Activated CD8-positive, alpha-beta T cell treated with anti-CD3 and anti-CD28 coated beads for 36 hours (primary cell): ENCODE results near the gene ADIPOR2. TPM values are rescaled to one million over a fixed set of nuclear protein-coding genes. Genes with fewer than 3 reads are reported as not detected.
A peak's percentile ranks its signal among the peaks of the same experiment; 100 is the strongest.

Experiments
- ATAC-seq: fragments of 200-7000 bp; cut with Tn5 transposase; one replicate; pipeline ENCODE4 v1.10.0; 2021; ENCODE audit warnings: mild to moderate bottlenecking, moderate library complexity
- CTCF ChIA-PET: fragments of 350-600 bp; sonication (Branson Sonifier 250); formaldehyde crosslinking; loops from one replicate; lab custom pipeline; 2021; ENCODE audit warnings: antibody characterized with exemption; lab: Charles Lee
- POLR2A ChIA-PET: fragments of 350-600 bp; sonication (Branson Sonifier 250); formaldehyde crosslinking; loops from one replicate; lab custom pipeline; 2021; ENCODE audit warnings: antibody characterized with exemption; lab: Charles Lee
- DNase-seq: peaks from one replicate; pipeline ENCODE4 v3.0.0-alpha.2; 2020
- H3K27ac Mint-ChIP-seq: one replicate; pipeline ENCODE4 v1.8.0; 2021; ENCODE audit warnings: mild to moderate bottlenecking, mixed read lengths
- H3K27me3 Mint-ChIP-seq: one replicate; pipeline ENCODE4 v1.8.0; 2021; ENCODE audit warnings: mixed read lengths
- H3K36me3 Mint-ChIP-seq: one replicate; pipeline ENCODE4 v1.8.0; 2021; ENCODE audit warnings: low read depth, mixed read lengths
- H3K4me1 Mint-ChIP-seq: one replicate; pipeline ENCODE4 v1.8.0; 2021; ENCODE audit warnings: low read depth, mixed read lengths
- H3K4me3 Mint-ChIP-seq: one replicate; pipeline ENCODE4 v1.8.0; 2021; ENCODE audit warnings: mild to moderate bottlenecking, moderate library complexity, mixed read lengths
- H3K9me3 Mint-ChIP-seq: one replicate; pipeline ENCODE4 v1.8.0; 2021; ENCODE audit warnings: mixed read lengths
- intact Hi-C: fragments of 100-400 bp; cut with micrococcal nuclease; formaldehyde crosslinking; loops from one replicate; pipeline ENCODE4 v1.10.0; 2022
- total RNA-seq, 2 experiments: library from RNA; stranded (reverse); gene quantifications; one replicate each; pipeline ENCODE4 v1.2.3, GENCODE V29; 2021
- TF ChIP-seq, protein P1 (sequence below): fragments of 200-600 bp; IDR thresholded peaks from one replicate; pipeline ENCODE4 v1.8.0; 2022; ENCODE audit warnings: antibody characterized with exemption, mild to moderate bottlenecking

The ADIPOR2 gene, protein sequence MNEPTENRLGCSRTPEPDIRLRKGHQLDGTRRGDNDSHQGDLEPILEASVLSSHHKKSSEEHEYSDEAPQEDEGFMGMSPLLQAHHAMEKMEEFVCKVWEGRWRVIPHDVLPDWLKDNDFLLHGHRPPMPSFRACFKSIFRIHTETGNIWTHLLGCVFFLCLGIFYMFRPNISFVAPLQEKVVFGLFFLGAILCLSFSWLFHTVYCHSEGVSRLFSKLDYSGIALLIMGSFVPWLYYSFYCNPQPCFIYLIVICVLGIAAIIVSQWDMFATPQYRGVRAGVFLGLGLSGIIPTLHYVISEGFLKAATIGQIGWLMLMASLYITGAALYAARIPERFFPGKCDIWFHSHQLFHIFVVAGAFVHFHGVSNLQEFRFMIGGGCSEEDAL
- total RNA-seq, result 10 to 100 TPM; 48.3 to 49.9 TPM

DNA sequence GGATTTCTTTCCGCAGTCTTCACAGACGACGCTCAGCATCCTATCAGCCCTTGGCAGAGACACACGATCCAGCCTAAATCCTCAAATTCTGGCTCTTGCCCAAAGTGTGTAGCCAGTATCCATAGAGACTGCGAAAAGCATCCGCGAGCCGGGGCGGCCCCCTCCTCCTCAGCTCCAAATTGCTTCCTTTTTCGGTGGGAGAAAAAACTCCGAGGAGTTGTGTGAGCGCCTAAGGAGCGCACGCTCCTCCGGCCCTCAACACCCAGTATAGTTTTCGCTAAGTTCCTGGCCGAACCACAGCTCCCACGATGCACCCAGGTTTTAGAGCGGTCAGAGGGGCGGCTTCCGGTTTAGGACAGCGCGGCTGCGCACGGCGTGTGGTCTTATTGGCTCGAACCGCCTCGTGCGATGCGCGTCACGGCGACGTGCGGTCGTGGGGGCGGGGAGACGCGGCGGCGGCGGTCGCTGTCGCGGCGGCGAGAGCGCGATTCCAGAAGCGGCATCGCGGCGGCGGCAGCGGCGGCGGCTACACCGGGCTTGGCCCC lies at the start of gene ADIPOR2:
TSS of gene ADIPOR2 (plus strand) at position 493 of the 545 bp plus-strand sequence. CDS start 63,274 bp downstream, outside the sequence.
- ChIA-PET CTCF (interaction anchor here (1.2 to 2.1 kb wide), 6 partner anchors 10 to 101 kb away, joined by 3 to 13 read pairs (median 4); no protein-coding TSS in a partner anchor), POLR2A (interaction anchor here (0.6 to 1.5 kb wide), 7 partner anchors 9 to 1001 kb away, joined by 3 to 10 read pairs (median 3); no protein-coding TSS in a partner anchor)
- peak; percentile 95 for DNase-seq
- Mint-ChIP-seq H3K4me3 (peak within 1 kb of the TSS; percentile 98), H3K36me3 (peaks cover 15% of the 10 kb centered on the region), H3K4me1 (peaks cover 36% of the 10 kb centered on the region), H3K9me3 (no peaks in the 10 kb centered on the region), H3K27ac (peak within 1 kb of the TSS; percentile 99), H3K27me3 (no peaks in the 10 kb centered on the region)
- intact Hi-C loops, result loop anchor here (10.0 kb wide), 1 partner anchor 54 kb away; no protein-coding TSS in a partner anchor
- TF ChIP-seq, protein P1, sequence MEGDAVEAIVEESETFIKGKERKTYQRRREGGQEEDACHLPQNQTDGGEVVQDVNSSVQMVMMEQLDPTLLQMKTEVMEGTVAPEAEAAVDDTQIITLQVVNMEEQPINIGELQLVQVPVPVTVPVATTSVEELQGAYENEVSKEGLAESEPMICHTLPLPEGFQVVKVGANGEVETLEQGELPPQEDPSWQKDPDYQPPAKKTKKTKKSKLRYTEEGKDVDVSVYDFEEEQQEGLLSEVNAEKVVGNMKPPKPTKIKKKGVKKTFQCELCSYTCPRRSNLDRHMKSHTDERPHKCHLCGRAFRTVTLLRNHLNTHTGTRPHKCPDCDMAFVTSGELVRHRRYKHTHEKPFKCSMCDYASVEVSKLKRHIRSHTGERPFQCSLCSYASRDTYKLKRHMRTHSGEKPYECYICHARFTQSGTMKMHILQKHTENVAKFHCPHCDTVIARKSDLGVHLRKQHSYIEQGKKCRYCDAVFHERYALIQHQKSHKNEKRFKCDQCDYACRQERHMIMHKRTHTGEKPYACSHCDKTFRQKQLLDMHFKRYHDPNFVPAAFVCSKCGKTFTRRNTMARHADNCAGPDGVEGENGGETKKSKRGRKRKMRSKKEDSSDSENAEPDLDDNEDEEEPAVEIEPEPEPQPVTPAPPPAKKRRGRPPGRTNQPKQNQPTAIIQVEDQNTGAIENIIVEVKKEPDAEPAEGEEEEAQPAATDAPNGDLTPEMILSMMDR, result no peak
- peak; percentile 98 for ATAC-seq

DNA sequence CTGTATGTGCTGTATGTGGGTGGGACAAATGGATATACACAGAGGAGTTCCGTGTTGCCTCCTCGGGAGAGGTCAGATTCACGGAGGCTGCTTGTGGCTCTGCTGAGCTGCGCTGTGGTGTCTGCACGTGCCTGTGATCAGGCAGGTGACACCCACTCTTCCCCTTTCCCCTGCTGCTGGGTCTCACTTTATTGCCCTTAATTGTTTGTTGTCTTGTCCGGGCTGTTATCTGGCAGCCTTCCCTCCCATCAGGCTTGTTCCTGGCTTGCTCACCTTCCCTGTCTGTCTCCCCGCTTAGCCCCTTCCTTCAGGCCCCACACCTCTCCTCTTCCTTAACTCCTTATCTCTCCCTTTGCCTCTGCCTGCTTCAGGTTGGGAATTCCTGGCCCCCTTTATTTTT lies 48.4 kb upstream of the ADIPOR2 start:
- ChIA-PET POLR2A (no interaction called here), CTCF (interaction anchor here (0.6 to 3.4 kb wide), 3 partner anchors 8 to 1641 kb away, joined by 3 to 20 read pairs (median 3); no protein-coding TSS in a partner anchor)
- H3K4me1 Mint-ChIP-seq, result no peaks in the 10 kb centered on the region
- DNase-seq (no peak), ATAC-seq (no peak)
- no peaks in the 10 kb centered on the region for H3K9me3 Mint-ChIP-seq
- H3K27ac Mint-ChIP-seq, result no peak overlapping the region
- H3K4me3 Mint-ChIP-seq, result no peak overlapping the region
- H3K27me3 Mint-ChIP-seq, result peaks cover 2% of the 10 kb centered on the region
- no peaks in the 10 kb centered on the region for H3K36me3 Mint-ChIP-seq
- TF ChIP-seq, protein P1, result no peak
- intact Hi-C loops, result no loop called here

DNA sequence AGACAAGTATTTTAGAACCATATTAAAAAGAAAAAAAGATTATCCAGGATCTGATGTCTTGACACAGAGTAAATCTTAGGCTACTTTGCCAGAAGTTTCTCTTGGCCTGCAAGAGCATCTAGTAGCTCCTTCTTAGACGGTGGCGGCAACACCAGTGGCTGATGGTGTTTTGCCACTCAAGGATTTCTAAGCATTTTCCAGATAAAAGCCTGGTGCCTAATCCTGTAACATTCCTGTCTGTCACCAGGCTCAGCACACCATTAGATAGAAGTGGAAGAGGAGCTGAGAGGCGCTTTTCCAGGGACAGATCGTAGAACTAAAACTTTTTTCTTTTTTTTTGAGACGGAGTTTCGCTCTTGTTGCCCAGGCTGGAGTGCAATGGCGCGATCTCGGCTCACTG lies 47.8 kb upstream of the ADIPOR2 start:
- Mint-ChIP-seq H3K4me3 (no peak overlapping the region), H3K4me1 (no peaks in the 10 kb centered on the region), H3K9me3 (no peaks in the 10 kb centered on the region), H3K27me3 (peaks cover 2% of the 10 kb centered on the region), H3K27ac (no peak overlapping the region), H3K36me3 (no peaks in the 10 kb centered on the region)
- CTCF ChIA-PET, result interaction anchor here (0.6 to 15.4 kb wide), 4 partner anchors 8 to 1641 kb away, joined by 3 to 456 read pairs (median 12); no protein-coding TSS in a partner anchor
- no peak for ATAC-seq
- no peak for DNase-seq
- POLR2A ChIA-PET, result no interaction called here
- TF ChIP-seq, protein P1, result no peak
- intact Hi-C loops, result no loop called here

DNA sequence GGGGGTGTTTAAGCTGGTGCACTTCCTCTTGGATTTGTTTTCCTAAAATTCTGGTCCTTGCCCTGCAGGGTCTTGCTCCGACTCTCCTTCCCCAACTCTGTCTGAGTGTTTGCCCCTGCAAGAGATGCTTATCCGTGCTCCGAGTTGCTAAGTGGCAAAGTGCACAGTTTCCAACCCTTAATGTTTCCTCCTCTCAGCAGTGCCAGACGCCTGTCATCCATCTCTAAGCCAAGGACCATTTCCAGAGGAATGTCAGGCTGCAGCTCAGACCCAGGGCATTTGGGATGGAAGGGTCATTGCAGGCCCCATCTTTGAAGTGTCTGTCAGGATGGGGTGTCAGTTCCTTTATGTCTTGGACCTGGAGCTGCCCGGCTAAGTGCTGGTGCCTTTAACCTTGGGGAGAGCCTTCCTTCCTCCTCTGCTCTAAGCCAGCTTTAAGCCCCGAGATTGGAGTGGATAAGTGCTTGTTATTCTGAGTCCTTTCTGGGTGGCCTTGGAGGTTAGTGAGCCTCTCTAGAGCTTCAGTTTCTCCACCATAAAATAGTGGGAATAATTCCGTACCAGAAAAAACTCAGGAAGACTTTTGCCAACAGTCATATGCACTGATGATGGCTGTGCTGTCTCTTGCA lies 46.9 kb upstream of the ADIPOR2 start:
- ATAC-seq (no peak), DNase-seq (no peak)
- intact Hi-C loops, result no loop called here
- Mint-ChIP-seq H3K27ac (no peak overlapping the region), H3K4me3 (no peak overlapping the region), H3K9me3 (no peaks in the 10 kb centered on the region), H3K4me1 (no peaks in the 10 kb centered on the region), H3K27me3 (peaks cover 5% of the 10 kb centered on the region), H3K36me3 (no peaks in the 10 kb centered on the region)
- TF ChIP-seq, protein P1, result no peak
- CTCF ChIA-PET, result interaction anchor here (1.1 to 15.4 kb wide), 5 partner anchors 9 to 296 kb away, joined by 3 to 456 read pairs (median 7); partner anchors contain the start of gene WNT5B
- POLR2A ChIA-PET, result no interaction called here
